GM06990 (cell line): Measurements from ENCODE around the gene MED28.
"Not testable (repeated sequence)": the region's sequence is repeated elsewhere in the genome, so short reads cannot be mapped to it uniquely, and the experiment has no call there.

Experiments
- DNase-seq: peaks from one replicate; pipeline ENCODE4 v3.0.0-alpha.2; 2011; ENCODE audit not compliant: insufficient read length; ENCODE audit errors: extremely low read depth
- H3K27me3 ChIP-seq: replicated peaks from 2 replicates; pipeline ENCODE4 v1.6.0; 2011; ENCODE audit warnings: low read length; ENCODE audit not compliant: control insufficient read depth, insufficient read depth
- H3K36me3 ChIP-seq: 2 replicates; pipeline ENCODE4 v1.5.1; 2011; ENCODE audit warnings: low read length; ENCODE audit not compliant: control insufficient read depth, insufficient read depth
- H3K4me3 ChIP-seq: replicated peaks from 2 replicates; pipeline ENCODE4 v1.5.1; 2011; ENCODE audit warnings: low read depth, mild to moderate bottlenecking, control low read depth, low read length
- CTCF ChIP-seq: IDR thresholded peaks from 2 replicates; pipeline ENCODE4 v1.5.1; 2011; ENCODE audit warnings: low read length, control low read depth, mild to moderate bottlenecking, inconsistent platforms; ENCODE audit not compliant: insufficient read depth, poor library complexity, severe bottlenecking

Gene MED28, protein sequence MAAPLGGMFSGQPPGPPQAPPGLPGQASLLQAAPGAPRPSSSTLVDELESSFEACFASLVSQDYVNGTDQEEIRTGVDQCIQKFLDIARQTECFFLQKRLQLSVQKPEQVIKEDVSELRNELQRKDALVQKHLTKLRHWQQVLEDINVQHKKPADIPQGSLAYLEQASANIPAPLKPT

GRCh38 chr4:17614416-17615299 is at the start of gene MED28:
Gene MED28 (plus strand): TSS chr4:17614641. CDS start chr4:17614655, 14 bp downstream.
- peak within 1 kb of the TSS; percentile 84 for H3K4me3 ChIP-seq
- peaks cover 11% of the 10 kb centered on the region for H3K36me3 ChIP-seq
- no peaks in the 10 kb centered on the region for H3K27me3 ChIP-seq
- peak; percentile 87 for DNase-seq
- TF ChIP-seq CTCF: no peak

- DNase-seq: no peak
- H3K27me3 ChIP-seq: no peaks in the 10 kb centered on the region
- H3K4me3 ChIP-seq: no peak overlapping the region
- H3K36me3 ChIP-seq: no peaks in the 10 kb centered on the region
- TF ChIP-seq CTCF: no peak
Measured at GRCh38 chr4:17565846-17566245, 48.6 kb upstream of the MED28 start.

DNA sequence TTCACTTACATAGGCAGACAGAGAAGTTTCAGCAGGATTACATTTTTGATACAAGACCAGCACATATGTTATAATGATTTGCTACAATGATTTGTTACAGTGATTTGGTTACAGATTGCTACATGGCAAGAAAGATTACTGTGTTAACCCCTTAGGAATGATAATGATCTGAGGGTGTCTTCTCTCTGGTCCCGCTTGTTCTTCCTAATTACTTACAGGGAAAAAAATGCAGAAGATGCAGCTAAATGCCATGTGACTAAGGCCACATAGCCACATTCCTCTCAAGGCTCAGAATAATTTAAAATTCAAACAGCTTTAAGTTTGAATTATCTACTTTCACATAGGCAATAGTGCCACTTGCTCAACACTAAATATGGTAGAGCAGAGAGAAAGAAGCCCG is 47.2 kb upstream of the MED28 start:
- Histone ChIP-seq H3K27me3 (no peaks in the 10 kb centered on the region), H3K36me3 (no peaks in the 10 kb centered on the region), H3K4me3 (no peak overlapping the region)
- DNase-seq: no peak
- TF ChIP-seq CTCF: no peak

GRCh38 chr4:17574206-17574605 is 40.2 kb upstream of the MED28 start:
- H3K27me3 ChIP-seq: no peaks in the 10 kb centered on the region
- no peak for DNase-seq
- TF ChIP-seq CTCF: no peak
- H3K36me3 ChIP-seq: no peaks in the 10 kb centered on the region
- H3K4me3 ChIP-seq: no peak overlapping the region

DNA sequence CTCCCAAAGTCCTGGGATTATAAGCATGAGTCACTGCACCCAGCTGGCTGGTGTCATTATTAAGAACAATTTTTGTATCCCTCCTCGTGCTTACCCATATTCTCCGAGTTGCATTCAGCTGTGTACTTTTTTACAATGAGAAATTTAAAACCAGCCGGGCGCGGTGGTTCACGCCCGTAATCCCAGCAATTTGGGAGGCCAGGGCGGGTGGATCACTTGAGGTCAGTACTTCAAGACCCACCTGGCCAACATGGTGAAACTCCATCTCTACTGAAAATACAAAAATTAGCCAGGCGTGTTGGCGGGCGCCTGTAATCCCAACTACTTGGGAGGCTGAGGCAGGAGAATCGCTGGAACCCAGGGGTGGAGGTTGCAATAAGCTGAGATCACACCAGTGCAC is 39.3 kb upstream of the MED28 start:
- H3K36me3 ChIP-seq, DNase-seq, H3K27me3 ChIP-seq, H3K4me3 ChIP-seq: not testable (repeated sequence)

DNA sequence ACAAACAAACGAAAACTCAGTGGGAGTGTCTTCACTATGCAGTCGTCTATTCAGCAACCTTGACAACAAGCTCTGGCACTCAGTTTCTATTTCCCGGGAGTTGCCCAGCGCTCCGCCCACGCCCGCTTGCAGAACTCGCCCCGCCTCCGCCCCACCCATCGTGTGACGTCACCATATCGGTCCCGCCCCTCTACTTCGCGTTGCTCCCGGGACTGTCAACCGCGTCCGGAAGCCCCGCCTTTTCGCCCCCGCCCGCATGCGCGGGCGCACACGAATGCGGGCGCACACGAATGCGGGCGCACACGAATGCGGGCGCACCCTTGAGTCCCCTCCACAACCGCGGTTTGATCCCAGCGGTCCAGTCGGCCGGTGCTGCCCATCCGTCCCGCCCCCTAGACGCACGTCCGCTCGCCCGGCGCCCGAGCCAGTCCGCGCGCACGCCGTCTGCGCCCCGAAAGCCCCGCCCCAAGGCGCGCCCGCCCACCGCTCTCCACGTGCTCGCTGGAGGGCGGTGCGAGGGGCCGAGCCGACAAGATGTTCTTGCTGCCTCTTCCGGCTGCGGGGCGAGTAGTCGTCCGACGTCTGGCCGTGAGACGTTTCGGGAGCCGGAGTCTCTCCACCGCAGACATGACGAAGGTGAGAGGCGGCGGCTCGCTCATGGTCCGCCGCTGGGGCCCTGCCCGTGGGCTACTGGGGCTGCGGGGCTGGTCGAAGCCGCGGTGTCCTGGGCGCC is 37.3 kb upstream of the MED28 start, which contains the start of gene LAP3:
Gene LAP3, plus strand, starts transcription at position 267 of the 733 bp plus-strand sequence. Its CDS starts 268 bp downstream, at position 535.
- Histone ChIP-seq H3K36me3 (peaks cover 10% of the 10 kb centered on the region), H3K4me3 (peak within 1 kb of the TSS; percentile 79), H3K27me3 (no peaks in the 10 kb centered on the region)
- TF ChIP-seq CTCF: no peak
- peak; percentile 98 for DNase-seq
